NOMO-1 (cell line): Measurements from ENCODE around the gene PTPRD.

Source experiments
- DNase-seq, 2 experiments: peaks; one replicate each; lab custom pipeline; 2025; ENCODE audit not compliant: unreplicated experiment in 2 of 2; lab: John Stamatoyannopoulos, UW

PTPRD gene

GRCh38 chr9:9246726-9247125, 1366.1 kb downstream of the PTPRD start:
- DNase-seq = no peak

GRCh38 chr9:9231946-9232345, 1380.9 kb downstream of the PTPRD start:
- DNase-seq = no peak

GRCh38 chr9:9229269-9229668, 1383.5 kb downstream of the PTPRD start:
- DNase-seq = no peak

- DNase-seq = no peak
These were observed 1389.6 kb downstream of the PTPRD start for GRCh38 chr9:9223175-9223574.

GRCh38 chr9:9222730-9223129, 1390.1 kb downstream of the PTPRD start:
- no peak for DNase-seq

- no peak for DNase-seq
These were observed 1395.9 kb downstream of the PTPRD start for GRCh38 chr9:9216934-9217333.

- DNase-seq = no peak
These were observed 1397.8 kb downstream of the PTPRD start for GRCh38 chr9:9215050-9215449.

GRCh38 chr9:9214066-9214465, 1398.7 kb downstream of the PTPRD start:
- no peak for DNase-seq

GRCh38 chr9:9212963-9213362, 1399.8 kb downstream of the PTPRD start:
- DNase-seq = no peak

GRCh38 chr9:9202276-9202675, 1410.5 kb downstream of the PTPRD start:
- no peak for DNase-seq

- DNase-seq = no peak
These were observed 1426.7 kb downstream of the PTPRD start for GRCh38 chr9:9186086-9186485.

GRCh38 chr9:9182431-9182830, 1430.4 kb downstream of the PTPRD start:
- no peak for DNase-seq

- no peak for DNase-seq
These were observed 1435.7 kb downstream of the PTPRD start for GRCh38 chr9:9177081-9177480.

GRCh38 chr9:9174358-9174757, 1438.4 kb downstream of the PTPRD start:
- DNase-seq = no peak

GRCh38 chr9:9173264-9173663, 1439.5 kb downstream of the PTPRD start:
- no peak for DNase-seq

GRCh38 chr9:9170439-9171134, 1442.2 kb downstream of the PTPRD start:
- no peak for DNase-seq

GRCh38 chr9:9142001-9142400, 1470.8 kb downstream of the PTPRD start:
- DNase-seq = no peak

GRCh38 chr9:9133526-9133925, 1479.3 kb downstream of the PTPRD start:
- no peak for DNase-seq

GRCh38 chr9:9124616-9125015, 1488.2 kb downstream of the PTPRD start:
- DNase-seq = no peak

GRCh38 chr9:9122230-9122875, 1490.4 kb downstream of the PTPRD start:
- DNase-seq = no peak

GRCh38 chr9:9117866-9118265, 1494.9 kb downstream of the PTPRD start:
- DNase-seq = no peak

GRCh38 chr9:9112001-9112720, 1500.6 kb downstream of the PTPRD start:
- DNase-seq = no peak
